Cardiac muscle cell (in vitro differentiated cells and primary cell): ENCODE results near the gene CYSTM1. TPM values are rescaled to one million over a fixed set of nuclear protein-coding genes. Genes with fewer than 3 reads are reported as not detected.

Experiments
- DNase-seq, 2 donors: peaks; one replicate each; pipeline versions ENCODE4 v3.0.0 to v3.0.0-alpha.2; 2010 to 2017; ENCODE audit warnings: low read depth in 1 of 2, low spot score in 1 of 2
- H3K27ac ChIP-seq: fragments of 200-600 bp; sonication (generic); 2 replicates; pipeline ENCODE4 v1.5.1; 2016
- H3K27me3 ChIP-seq: fragments of 200-600 bp; sonication (generic); 2 replicates; pipeline ENCODE4 v1.6.0; 2016; ENCODE audit warnings: control low read depth
- H3K36me3 ChIP-seq: fragments of 200-600 bp; sonication (generic); 2 replicates; pipeline ENCODE4 v1.5.1; 2016; ENCODE audit warnings: control low read depth
- H3K4me1 ChIP-seq: fragments of 200-600 bp; sonication (generic); 2 replicates; pipeline ENCODE4 v1.8.1; 2017; ENCODE audit warnings: low read depth, mild to moderate bottlenecking, mixed run types
- H3K4me3 ChIP-seq: fragments of 200-600 bp; sonication (generic); 2 replicates; pipeline ENCODE4 v1.5.1; 2016; ENCODE audit warnings: mild to moderate bottlenecking
- H3K9me3 ChIP-seq: fragments of 200-600 bp; sonication (generic); 2 replicates; pipeline ENCODE4 v1.5.1; 2017; ENCODE audit warnings: low read depth, mild to moderate bottlenecking, control low read depth
- CTCF ChIP-seq: IDR thresholded peaks from 2 replicates; pipeline ENCODE4 v1.5.1; 2012; ENCODE audit warnings: low read depth, mild to moderate bottlenecking, low read length
- polyA plus RNA-seq: library from polyadenylated mRNA; unstranded; fragments of >200 nt; fragmentation: Nextera tagmentation; extraction: Ambion mirVana; gene quantifications from 2 replicates; pipeline ENCODE4 v1.2.1, GENCODE V29; 2016
- total RNA-seq: library from RNA; depleted of rRNA; stranded (reverse); fragments of >200 nt; gene quantifications from 2 replicates; pipeline ENCODE4 v1.2.3, GENCODE V29; 2016

Gene CYSTM1
- total RNA-seq (31.8 and 53.1 TPM in 2 replicates), polyA plus RNA-seq (72.4 and 83.7 TPM in 2 replicates)

- Histone ChIP-seq H3K36me3 (no peaks in the 10 kb centered on the region), H3K4me1 (peaks cover 4% of the 10 kb centered on the region), H3K27me3 (no peaks in the 10 kb centered on the region), H3K4me3 (peak within 1 kb of the TSS; percentile 84), H3K27ac (peak within 1 kb of the TSS; percentile 94), H3K9me3 (no peaks in the 10 kb centered on the region)
- peak; percentile 97 to 98 for DNase-seq
- no peak for TF ChIP-seq CTCF
Measured at GRCh38 chr5:140174465-140175366, at the start of gene CYSTM1. Gene CYSTM1 (plus strand): TSS chr5:140175188. CDS start chr5:140194466, 19,278 bp downstream.

- Histone ChIP-seq H3K9me3 (no peaks in the 10 kb centered on the region), H3K27ac (peak within 1 kb of the TSS; percentile 87), H3K4me3 (no peak within 1 kb of the TSS), H3K36me3 (no peaks in the 10 kb centered on the region), H3K27me3 (peaks cover under 1% of the 10 kb centered on the region), H3K4me1 (peaks cover 30% of the 10 kb centered on the region)
- no peak for DNase-seq
- TF ChIP-seq CTCF = no peak
Measured at GRCh38 chr5:140125637-140126036, 49.4 kb upstream of the CYSTM1 start, which contains the start of gene IGIP. Gene IGIP (plus strand): TSS chr5:140125937. CDS start chr5:140128477, 2,540 bp downstream.

GRCh38 chr5:140126315-140127012 is 48.5 kb upstream of the CYSTM1 start:
- no peak for DNase-seq
- no peak overlapping the region for H3K27ac ChIP-seq
- no peaks in the 10 kb centered on the region for H3K9me3 ChIP-seq
- peaks cover 30% of the 10 kb centered on the region for H3K4me1 ChIP-seq
- no peak overlapping the region for H3K4me3 ChIP-seq
- no peaks in the 10 kb centered on the region for H3K36me3 ChIP-seq
- no peaks in the 10 kb centered on the region for H3K27me3 ChIP-seq
- TF ChIP-seq CTCF = no peak

GRCh38 chr5:140128376-140128775 is 46.6 kb upstream of the CYSTM1 start:
- no peaks in the 10 kb centered on the region for H3K36me3 ChIP-seq
- no peak for TF ChIP-seq CTCF
- peaks cover 26% of the 10 kb centered on the region for H3K4me1 ChIP-seq
- H3K27me3 ChIP-seq = no peaks in the 10 kb centered on the region
- no peak overlapping the region for H3K27ac ChIP-seq
- no peak overlapping the region for H3K4me3 ChIP-seq
- H3K9me3 ChIP-seq = no peaks in the 10 kb centered on the region
- DNase-seq = no peak

- Histone ChIP-seq H3K27me3 (no peaks in the 10 kb centered on the region), H3K9me3 (no peaks in the 10 kb centered on the region), H3K36me3 (no peaks in the 10 kb centered on the region), H3K4me3 (no peak overlapping the region), H3K27ac (no peak overlapping the region), H3K4me1 (peaks cover 6% of the 10 kb centered on the region)
- no peak for TF ChIP-seq CTCF
- no peak for DNase-seq
Measured at GRCh38 chr5:140130949-140131733, 43.8 kb upstream of the CYSTM1 start.
